Heart left ventricle (tissue), 13 donors: ENCODE results near the gene ADAM19.

Experiments used
- POLR2A ChIP-seq, 2 donors: fragments of 450-650 bp; IDR thresholded peaks; one replicate each; pipeline ENCODE4 v1.6.1; 2017; ENCODE audit warnings: antibody characterized with exemption in 2 of 2, mild to moderate bottlenecking in 2 of 2, moderate library complexity in 2 of 2
- TF ChIP-seq, protein P1 (sequence below), 12 donors: fragments of 200-600 bp; sonication (generic) in 4 of 12; IDR thresholded peaks; one replicate each; pipeline versions ENCODE4 v1.5.0 to v1.8.0; 2018 to 2022; ENCODE audit warnings: antibody characterized with exemption in 12 of 12, mild to moderate bottlenecking in 5 of 12
- donor health status: ischemic (EF 13 %, LVEDD 7.1; RV severe dilation, severe dysfunction).
- donor health status: DM: no; HTN: yes; CAD: no.
- donor health status: DM: no; HTN: no; CAD: no.
- donor health status: ischemic (EF 25% LVEDD 6.9; RV normal size, moderate dysfunction).
- donor health status: ischemic (EF 25% LVEDD 5.7; RV mildly dilated, moderate dysfunction).
- donor health status: ischemic (EF 35%, LVEDD 5.7; RV mildly dilated, moderate dysfunction).
- donor health status: nonischemic (EF 11% LVEDD 7.7; RV severe dilation, severe dysfunction).
- donor health status: DM: yes; HTN: yes; CAD: no.
- donor health status: PGD.
- donor health status: ischemic (EF 29% LVEDD 5.4; RV normal size, mild dysfunction).
- donor health status: nonischemic (EF 23%, LVEDD 6.1; RV moderate dilation, normal function).

- TF ChIP-seq POLR2A (IDR thresholded peaks at IDR 0.05): no peak
- TF ChIP-seq, protein P1, sequence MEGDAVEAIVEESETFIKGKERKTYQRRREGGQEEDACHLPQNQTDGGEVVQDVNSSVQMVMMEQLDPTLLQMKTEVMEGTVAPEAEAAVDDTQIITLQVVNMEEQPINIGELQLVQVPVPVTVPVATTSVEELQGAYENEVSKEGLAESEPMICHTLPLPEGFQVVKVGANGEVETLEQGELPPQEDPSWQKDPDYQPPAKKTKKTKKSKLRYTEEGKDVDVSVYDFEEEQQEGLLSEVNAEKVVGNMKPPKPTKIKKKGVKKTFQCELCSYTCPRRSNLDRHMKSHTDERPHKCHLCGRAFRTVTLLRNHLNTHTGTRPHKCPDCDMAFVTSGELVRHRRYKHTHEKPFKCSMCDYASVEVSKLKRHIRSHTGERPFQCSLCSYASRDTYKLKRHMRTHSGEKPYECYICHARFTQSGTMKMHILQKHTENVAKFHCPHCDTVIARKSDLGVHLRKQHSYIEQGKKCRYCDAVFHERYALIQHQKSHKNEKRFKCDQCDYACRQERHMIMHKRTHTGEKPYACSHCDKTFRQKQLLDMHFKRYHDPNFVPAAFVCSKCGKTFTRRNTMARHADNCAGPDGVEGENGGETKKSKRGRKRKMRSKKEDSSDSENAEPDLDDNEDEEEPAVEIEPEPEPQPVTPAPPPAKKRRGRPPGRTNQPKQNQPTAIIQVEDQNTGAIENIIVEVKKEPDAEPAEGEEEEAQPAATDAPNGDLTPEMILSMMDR (IDR thresholded peaks at IDR 0.05): no peak
These were observed 857 bp downstream of the ADAM19 start for GRCh38 chr5:157574456-157575380.
